GM23338 (cell line): ENCODE results near the gene SNORC. TPM values are rescaled to one million over a fixed set of nuclear protein-coding genes. Genes with fewer than 3 reads are reported as not detected.

Experiments used
- ATAC-seq: fragments of 200-7000 bp; cut with Tn5 transposase; 3 replicates; pipeline ENCODE4 v1.9.1; 2020
- DNase-seq: peaks from one replicate; pipeline ENCODE4 v3.0.0-alpha.2; 2015; ENCODE audit warnings: low spot score
- H2AFZ ChIP-seq: fragments of 200-600 bp; sonication (generic); 2 replicates; pipeline ENCODE4 v1.8.0; 2016; ENCODE audit warnings: antibody characterized with exemption, mild to moderate bottlenecking, moderate library complexity
- H3F3A ChIP-seq: fragments of 200-600 bp; sonication (generic); replicated peaks from 2 replicates; pipeline ENCODE4 v1.8.0; 2017; ENCODE audit warnings: antibody characterized with exemption, mixed run types, low read depth
- H3K27ac ChIP-seq: fragments of 200-600 bp; sonication (generic); 2 replicates; pipeline ENCODE4 v1.6.1; 2016; ENCODE audit warnings: low read depth
- H3K27me3 ChIP-seq: fragments of 200-600 bp; sonication (generic); 2 replicates; pipeline ENCODE4 v1.8.0; 2016; ENCODE audit warnings: mild to moderate bottlenecking, mixed run types, moderate library complexity; ENCODE audit not compliant: insufficient read depth
- H3K36me3 ChIP-seq: fragments of 200-600 bp; sonication (generic); 2 replicates; pipeline ENCODE4 v1.8.0; 2016; ENCODE audit warnings: mild to moderate bottlenecking; ENCODE audit not compliant: insufficient read depth
- H3K4me1 ChIP-seq: fragments of 200-600 bp; sonication (generic); 2 replicates; pipeline ENCODE4 v1.8.0; 2016; ENCODE audit warnings: mild to moderate bottlenecking, moderate library complexity; ENCODE audit not compliant: insufficient read depth
- H3K4me2 ChIP-seq: fragments of 200-600 bp; sonication (generic); 2 replicates; pipeline ENCODE4 v1.7.1; 2017; ENCODE audit warnings: mixed run types
- H3K4me3 ChIP-seq: fragments of 200-600 bp; sonication (generic); 2 replicates; pipeline ENCODE4 v1.6.1; 2016; ENCODE audit warnings: mixed run types
- H3K79me2 ChIP-seq: fragments of 200-600 bp; sonication (generic); replicated peaks from 2 replicates; pipeline ENCODE4 v1.8.0; 2017; ENCODE audit warnings: mild to moderate bottlenecking; ENCODE audit not compliant: insufficient read depth
- H3K9me2 ChIP-seq: fragments of 200-600 bp; sonication (generic); 2 replicates; pipeline ENCODE4 v1.8.0; 2017; ENCODE audit not compliant: insufficient read depth
- H4K20me1 ChIP-seq: fragments of 200-600 bp; sonication (generic); replicated peaks from 2 replicates; pipeline ENCODE4 v1.8.0; 2017; ENCODE audit warnings: mild to moderate bottlenecking; ENCODE audit not compliant: insufficient read depth
- H3K27ac Mint-ChIP-seq: 2 replicates; pipeline ENCODE4 v1.8.0; 2020; ENCODE audit warnings: inconsistent platforms, mild to moderate bottlenecking, moderate library complexity, mixed read lengths
- H3K27me3 Mint-ChIP-seq: 3 replicates; pipeline ENCODE4 v1.8.0; 2022; ENCODE audit warnings: low read depth, mild to moderate bottlenecking, moderate library complexity, mixed read lengths, inconsistent platforms; ENCODE audit not compliant: insufficient read depth, poor library complexity
- H3K36me3 Mint-ChIP-seq: 3 replicates; pipeline ENCODE4 v1.8.0; 2021; ENCODE audit warnings: low read depth, mild to moderate bottlenecking, inconsistent platforms, moderate library complexity, mixed read lengths
- H3K4me1 Mint-ChIP-seq: 3 replicates; pipeline ENCODE4 v1.8.0; 2020; ENCODE audit warnings: mild to moderate bottlenecking, inconsistent platforms, mixed read lengths
- H3K4me3 Mint-ChIP-seq: 3 replicates; pipeline ENCODE4 v1.8.0; 2021; ENCODE audit warnings: moderate library complexity, mild to moderate bottlenecking, inconsistent platforms, mixed read lengths
- H3K9me3 Mint-ChIP-seq: 3 replicates; pipeline ENCODE4 v1.8.0; 2020; ENCODE audit warnings: moderate library complexity, mild to moderate bottlenecking, inconsistent platforms, mixed read lengths
- CREB1 ChIP-seq: fragments of 250-450 bp; sonication (Bioruptor Pico); IDR thresholded peaks from 2 replicates; pipeline ENCODE4 v1.5.0; 2020; ENCODE audit warnings: low read depth, mild to moderate bottlenecking, moderate library complexity
- CTCF ChIP-seq, 2 experiments: fragments of 200-600 bp in 1 of 2; sonication (generic) in 1 of 2; conservative IDR thresholded peaks; 2 replicates each; pipeline versions ENCODE4 v1.5.1 to v1.6.1; 2016 to 2017; ENCODE audit warnings: antibody characterized with exemption in 2 of 2, low read depth in 2 of 2, mild to moderate bottlenecking in 2 of 2, moderate library complexity in 1 of 2
- EZH2 ChIP-seq: fragments of 200-600 bp; sonication (generic); IDR thresholded peaks from one replicate; pipeline ENCODE4 v1.8.0; 2017; ENCODE audit warnings: antibody characterized with exemption, mild to moderate bottlenecking, low read depth; ENCODE audit not compliant: unreplicated experiment
- EZH2phosphoT487 ChIP-seq: fragments of 200-600 bp; sonication (generic); IDR thresholded peaks from one replicate; pipeline ENCODE4 v1.8.1; 2018; ENCODE audit warnings: antibody characterized with exemption; ENCODE audit not compliant: unreplicated experiment
- JUNB ChIP-seq: IDR thresholded peaks from one replicate; pipeline ENCODE4 v1.6.1; 2016; ENCODE audit warnings: antibody characterized with exemption; ENCODE audit not compliant: unreplicated experiment
- NANOG ChIP-seq: IDR thresholded peaks from 2 replicates; pipeline ENCODE4 v1.6.1; 2016; ENCODE audit warnings: antibody characterized with exemption, borderline replicate concordance
- REST ChIP-seq: IDR thresholded peaks from one replicate; pipeline ENCODE4 v1.6.1; 2018; ENCODE audit warnings: antibody characterized with exemption; ENCODE audit not compliant: unreplicated experiment
- ZNF114 ChIP-seq: fragments of 250-450 bp; sonication (Bioruptor Pico); IDR thresholded peaks from 2 replicates; pipeline ENCODE4 v1.5.0; 2020; ENCODE audit warnings: mild to moderate bottlenecking, moderate library complexity
- ZNF331 ChIP-seq: fragments of 250-450 bp; sonication (Bioruptor Pico); IDR thresholded peaks from 2 replicates; pipeline ENCODE4 v1.5.0; 2020; ENCODE audit warnings: low read depth, mild to moderate bottlenecking, moderate library complexity
- polyA plus RNA-seq: library from polyadenylated mRNA; unstranded; fragments of >200 nt; fragmentation: Nextera tagmentation; extraction: Ambion mirVana; gene quantifications from 2 replicates; pipeline ENCODE4 v1.2.1, GENCODE V29; 2016
- total RNA-seq: library from RNA; depleted of rRNA; stranded (reverse); fragments of >200 nt; shearing (Covaris generic); gene quantifications from 2 replicates; pipeline ENCODE4 v1.2.3, GENCODE V29; 2014

The SNORC gene
- total and polyA plus RNA-seq, 2 experiments from 2014 or later: 0.80 to 1.6 TPM

GRCh38 chr2:232894746-232895145, 24.7 kb downstream of the SNORC start:
- no peaks in the 10 kb centered on the region for H3K79me2 ChIP-seq
- peaks cover 3% of the 10 kb centered on the region; the same call in 1 of the 2 replicates for H3K4me1 ChIP-seq
- H3K27ac ChIP-seq: no peak overlapping the region
- no peak overlapping the region for H3K4me3 ChIP-seq
- H3K9me2 ChIP-seq: no peaks in the 10 kb centered on the region
- H3K36me3 ChIP-seq: no peaks in the 10 kb centered on the region
- no peaks in the 10 kb centered on the region for H4K20me1 ChIP-seq
- H3K36me3 Mint-ChIP-seq: no peaks in the 10 kb centered on the region; the same call in 2 of the 3 replicates
- H3K27ac Mint-ChIP-seq: no peak overlapping the region
- no peaks in the 10 kb centered on the region for H3F3A ChIP-seq
- no peak overlapping the region for H3K4me3 Mint-ChIP-seq
- peaks cover 2% of the 10 kb centered on the region for H3K27me3 Mint-ChIP-seq
- no peak for TF ChIP-seq ZNF114 (CRISPR knock-in tag)
- TF ChIP-seq CREB1 (CRISPR knock-in tag): no peak
- no peak for TF ChIP-seq EZH2
- no peak for TF ChIP-seq EZH2phosphoT487
- TF ChIP-seq NANOG: no peak
- no peak for TF ChIP-seq ZNF331 (CRISPR knock-in tag)
- no peak for TF ChIP-seq JUNB
- TF ChIP-seq CTCF (conservative IDR thresholded peaks at IDR 0.05; ENCODE audit: low read depth in 2 of 2): no peak
- no peak for TF ChIP-seq REST
- no peak overlapping the region for H2AFZ ChIP-seq
- no peak overlapping the region for H3K4me2 ChIP-seq
- no peak for DNase-seq
- H3K27me3 ChIP-seq: no peaks in the 10 kb centered on the region
- ATAC-seq: no peak
- no peaks in the 10 kb centered on the region; the same call in 2 of the 3 replicates for H3K9me3 Mint-ChIP-seq
- H3K4me1 Mint-ChIP-seq: peaks cover 20% of the 10 kb centered on the region

GRCh38 chr2:232896111-232896510, 26.0 kb downstream of the SNORC start:
- Mint-ChIP-seq H3K36me3 (no peaks in the 10 kb centered on the region; the same call in 2 of the 3 replicates), H3K27ac (no peak overlapping the region), H3K27me3 (peaks cover 2% of the 10 kb centered on the region), H3K4me3 (no peak overlapping the region), H3K9me3 (no peaks in the 10 kb centered on the region), H3K4me1 (peaks cover 11% of the 10 kb centered on the region)
- Histone ChIP-seq H3K4me3 (no peak overlapping the region), H3F3A (no peaks in the 10 kb centered on the region), H3K27me3 (no peaks in the 10 kb centered on the region), H3K9me2 (no peaks in the 10 kb centered on the region), H3K4me1 (peaks cover 3% of the 10 kb centered on the region), H3K4me2 (no peak overlapping the region), H2AFZ (no peak overlapping the region), H3K36me3 (no peaks in the 10 kb centered on the region), H3K79me2 (no peaks in the 10 kb centered on the region), H3K27ac (no peak overlapping the region), H4K20me1 (no peaks in the 10 kb centered on the region)
- ATAC-seq (no peak), DNase-seq (no peak)
- no peak for TF ChIP-seq CTCF (conservative IDR thresholded peaks at IDR 0.05; ENCODE audit: low read depth in 2 of 2)
